Measurements from ENCODE around the gene IFFO2. TPM values are rescaled to one million over a fixed set of nuclear protein-coding genes. Genes with fewer than 3 reads are reported as not detected.

IFFO2 gene
- total RNA-seq, 1 donor from 2014 or later = 107 TPM

DNA sequence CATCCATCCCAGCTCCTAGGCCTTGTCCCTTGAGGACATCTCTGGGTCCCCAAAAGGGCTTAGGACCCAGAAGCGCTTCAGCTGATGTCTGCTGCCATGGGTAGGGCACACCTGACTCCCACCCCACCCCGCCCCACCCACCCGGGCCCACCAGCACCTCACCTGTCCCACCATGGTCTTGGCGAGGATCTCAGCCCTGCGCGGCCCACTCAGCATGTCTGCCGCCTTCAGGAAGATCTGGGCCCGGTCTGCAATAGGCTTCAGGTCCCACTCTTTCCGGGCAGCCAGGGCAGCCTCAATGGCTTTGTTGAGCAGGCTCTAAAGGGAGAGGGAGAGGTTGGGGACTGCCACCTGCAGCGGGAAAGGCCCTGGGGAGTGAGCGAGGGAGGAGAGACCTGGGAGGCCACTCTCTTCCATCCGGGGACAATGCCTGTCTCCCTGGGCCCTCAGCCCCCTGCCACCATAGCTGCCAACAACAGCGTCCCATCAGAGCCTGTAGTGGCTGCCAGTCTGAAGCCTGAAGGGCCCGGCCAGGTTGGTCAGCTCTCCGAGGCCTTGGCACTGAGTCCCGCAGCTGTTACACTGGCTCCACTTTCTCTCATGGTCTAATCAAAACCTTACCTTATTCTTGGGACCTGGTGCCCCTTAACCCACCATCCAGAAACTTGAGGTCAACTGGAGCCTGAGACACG is 71.0 kb downstream of the IFFO2 start:
- TF ChIP-seq, protein P1, sequence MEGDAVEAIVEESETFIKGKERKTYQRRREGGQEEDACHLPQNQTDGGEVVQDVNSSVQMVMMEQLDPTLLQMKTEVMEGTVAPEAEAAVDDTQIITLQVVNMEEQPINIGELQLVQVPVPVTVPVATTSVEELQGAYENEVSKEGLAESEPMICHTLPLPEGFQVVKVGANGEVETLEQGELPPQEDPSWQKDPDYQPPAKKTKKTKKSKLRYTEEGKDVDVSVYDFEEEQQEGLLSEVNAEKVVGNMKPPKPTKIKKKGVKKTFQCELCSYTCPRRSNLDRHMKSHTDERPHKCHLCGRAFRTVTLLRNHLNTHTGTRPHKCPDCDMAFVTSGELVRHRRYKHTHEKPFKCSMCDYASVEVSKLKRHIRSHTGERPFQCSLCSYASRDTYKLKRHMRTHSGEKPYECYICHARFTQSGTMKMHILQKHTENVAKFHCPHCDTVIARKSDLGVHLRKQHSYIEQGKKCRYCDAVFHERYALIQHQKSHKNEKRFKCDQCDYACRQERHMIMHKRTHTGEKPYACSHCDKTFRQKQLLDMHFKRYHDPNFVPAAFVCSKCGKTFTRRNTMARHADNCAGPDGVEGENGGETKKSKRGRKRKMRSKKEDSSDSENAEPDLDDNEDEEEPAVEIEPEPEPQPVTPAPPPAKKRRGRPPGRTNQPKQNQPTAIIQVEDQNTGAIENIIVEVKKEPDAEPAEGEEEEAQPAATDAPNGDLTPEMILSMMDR (conservative IDR thresholded peaks at IDR 0.05; ENCODE audit: low read depth, low read length) = no peak
- H3K4me3 ChIP-seq (ENCODE audit: low read depth, low read length) = no peak overlapping the region
- no peak for DNase-seq (ENCODE audit: low read depth)

DNA sequence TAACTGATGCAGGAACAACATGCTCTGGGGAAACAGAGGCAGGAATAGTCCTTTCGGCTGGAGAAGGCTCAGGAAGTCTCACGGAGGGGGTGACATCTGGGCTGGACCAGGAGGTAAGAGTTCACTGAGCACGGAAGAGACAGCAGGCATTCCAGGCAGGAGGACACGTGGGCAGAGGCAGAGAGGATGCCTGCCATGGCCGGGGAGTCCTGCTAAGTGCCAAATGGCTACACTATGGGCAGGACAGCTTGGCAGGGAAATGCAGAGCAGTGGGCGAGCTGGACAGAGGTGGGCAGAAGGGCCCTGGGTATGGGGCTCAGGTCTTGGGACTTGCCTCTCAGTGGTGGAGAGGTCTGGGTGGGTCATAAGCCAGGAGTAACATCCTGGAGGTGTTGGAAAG is 71.7 kb downstream of the IFFO2 start:
- DNase-seq (ENCODE audit: low read depth) = no peak
- TF ChIP-seq, protein P1 (conservative IDR thresholded peaks at IDR 0.05; ENCODE audit: low read depth, low read length) = no peak
- H3K4me3 ChIP-seq (ENCODE audit: low read depth, low read length) = no peak overlapping the region

DNA sequence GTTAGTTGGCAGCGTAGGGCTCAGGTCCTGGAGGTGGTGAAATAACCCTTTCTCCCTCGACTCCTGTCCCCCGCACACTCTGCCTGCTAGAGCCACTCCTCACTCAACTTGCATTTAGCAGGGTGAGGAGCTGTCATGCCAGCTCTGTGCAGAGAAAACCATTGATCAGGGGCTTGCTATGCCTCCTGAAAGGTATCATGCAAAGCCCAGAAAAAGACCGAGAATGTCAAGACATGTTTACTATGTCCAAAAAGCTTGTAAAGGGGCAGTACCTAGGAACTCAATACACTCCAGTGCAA is 72.1 kb downstream of the IFFO2 start:
- DNase-seq (ENCODE audit: low read depth) = no peak
- TF ChIP-seq, protein P1 (conservative IDR thresholded peaks at IDR 0.05; ENCODE audit: low read depth, low read length) = no peak
- H3K4me3 ChIP-seq (ENCODE audit: low read depth, low read length) = no peak overlapping the region

GRCh38 chr1:18883636-18884418 is 72.6 kb downstream of the IFFO2 start:
- no peak overlapping the region for H3K4me3 ChIP-seq (ENCODE audit: low read depth, low read length)
- DNase-seq (ENCODE audit: low read depth) = no peak
- TF ChIP-seq, protein P1 (conservative IDR thresholded peaks at IDR 0.05; ENCODE audit: low read depth, low read length) = peak; percentile 69

DNA sequence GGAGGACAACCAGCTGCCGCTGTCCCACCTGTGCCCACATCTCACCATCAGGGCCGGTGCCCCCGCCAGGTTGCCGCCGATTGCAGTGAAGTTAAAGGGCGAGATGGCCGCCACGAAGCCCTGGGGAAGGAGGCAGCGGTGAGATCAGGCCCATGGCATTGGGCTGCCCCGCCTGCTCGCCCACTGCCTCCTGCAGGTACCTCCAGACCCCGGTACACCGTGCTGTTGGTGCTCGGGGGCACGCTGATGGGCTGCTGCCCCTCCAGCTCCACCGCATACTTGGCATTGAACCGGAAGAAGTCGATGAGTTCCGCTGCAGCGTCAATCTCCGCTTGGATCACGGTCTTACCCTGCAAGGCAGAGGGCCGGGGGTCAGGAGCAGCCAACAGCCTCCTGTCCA is 73.4 kb downstream of the IFFO2 start:
- no peak overlapping the region for H3K4me3 ChIP-seq (ENCODE audit: low read depth, low read length)
- DNase-seq (ENCODE audit: low read depth) = no peak
- TF ChIP-seq, protein P1 (conservative IDR thresholded peaks at IDR 0.05; ENCODE audit: low read depth, low read length) = no peak

DNA sequence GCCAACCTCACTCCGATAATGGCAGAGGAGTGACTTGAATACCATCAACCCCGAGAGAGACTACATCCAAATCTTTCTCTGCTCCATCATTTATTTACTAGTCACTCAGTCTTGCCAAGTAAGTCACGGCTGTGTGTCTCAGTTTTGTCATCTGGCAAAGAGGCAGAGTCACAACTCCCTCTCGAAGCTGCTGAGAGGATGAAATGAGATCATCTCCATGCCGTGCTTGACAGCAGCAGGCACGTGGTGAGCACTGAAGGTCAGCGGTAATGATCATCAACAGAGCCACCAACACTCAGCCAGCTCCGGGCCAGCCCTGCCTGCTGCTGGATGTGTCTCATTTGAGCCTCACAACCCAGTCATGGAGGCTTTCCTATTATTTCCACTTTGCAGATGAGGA is 74.0 kb downstream of the IFFO2 start:
- TF ChIP-seq, protein P1 (conservative IDR thresholded peaks at IDR 0.05; ENCODE audit: low read depth, low read length) = no peak
- no peak for DNase-seq (ENCODE audit: low read depth)
- H3K4me3 ChIP-seq (ENCODE audit: low read depth, low read length) = no peak overlapping the region

Data from epithelial cell of proximal tubule (primary cell).